ENCODE results near the gene CDK5.

DNA sequence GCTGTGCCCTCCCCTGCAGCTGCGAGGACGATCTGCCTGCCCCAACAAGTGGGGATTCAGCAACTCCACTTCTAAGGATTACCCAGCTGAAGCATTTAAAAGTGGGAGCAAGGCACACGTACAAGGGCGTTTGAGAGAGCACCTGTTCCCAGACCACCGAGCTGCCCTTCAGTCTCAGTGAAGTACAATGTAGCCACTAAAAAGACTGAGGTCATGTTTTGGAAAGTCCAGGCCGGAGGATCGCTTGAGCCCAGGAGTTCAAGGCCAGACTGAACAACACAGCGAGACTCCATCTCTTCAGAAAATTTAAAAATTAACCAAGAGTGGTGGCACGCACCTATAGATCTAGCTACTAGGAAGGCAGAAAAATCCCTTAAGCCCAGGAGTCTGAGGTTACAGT, 52.1 kb downstream of the CDK5 start:
- TF ChIP-seq, protein P1, sequence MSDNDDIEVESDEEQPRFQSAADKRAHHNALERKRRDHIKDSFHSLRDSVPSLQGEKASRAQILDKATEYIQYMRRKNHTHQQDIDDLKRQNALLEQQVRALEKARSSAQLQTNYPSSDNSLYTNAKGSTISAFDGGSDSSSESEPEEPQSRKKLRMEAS (IDR thresholded peaks at IDR 0.05): no peak
- TF ChIP-seq POLR2A (IDR thresholded peaks at IDR 0.05; ENCODE audit: borderline replicate concordance, extremely low read depth, insufficient read depth, insufficient read length) (no peak), EZH2phosphoT487 (IDR thresholded peaks at IDR 0.05; ENCODE audit: borderline replicate concordance) (no peak), RAD21 (IDR thresholded peaks at IDR 0.05; ENCODE audit: low read depth) (no peak)

Measured in HCT116 (cell line).